A549 (cell line): ENCODE measurements around the gene MBD2. TPM values are rescaled to one million over a fixed set of nuclear protein-coding genes. Genes with fewer than 3 reads are reported as not detected.

Experiments
- ATAC-seq, 2 experiments: fragments of 200-7000 bp in 1 of 2; fragments of >200 bp in 1 of 2; cut with Nextera tagmentation in 1 of 2; cut with Tn5 transposase in 1 of 2; 3 replicates each; pipeline versions ENCODE4 v1.8.0 to v1.9.1; 2018 to 2020; ENCODE audit warnings: mild to moderate bottlenecking in 1 of 2, moderate library complexity in 1 of 2
- CTCF ChIA-PET: fragments of 300-600 bp; sonication (Branson Sonifier 250); formaldehyde crosslinking; extraction: SDS; loops from one replicate; lab custom pipeline; 2021; ENCODE audit warnings: antibody characterized with exemption, inconsistent platforms; lab: Yijun Ruan, JAX
- POLR2A ChIA-PET: fragments of 350-600 bp; formaldehyde crosslinking; extraction: SDS; loops from one replicate; lab custom pipeline; 2021; ENCODE audit warnings: antibody characterized with exemption, inconsistent platforms; lab: Yijun Ruan, JAX
- DNase-seq, 2 experiments: peaks; one replicate each; pipeline versions ENCODE4 v3.0.0 to v3.0.0-alpha.2; 2011 to 2016; ENCODE audit warnings: low read depth in 1 of 2, low spot score in 1 of 2
- FAIRE-seq: peaks from 2 replicates; lab custom pipeline; 2011; peaks lifted over from hg19 to GRCh38; lab: Jason Lieb, UNC
- H3K27ac ChIP-seq, 2 experiments: fragments of >200 bp; sonication (Bioruptor Twin); formaldehyde crosslinking; 3 replicates each; pipeline ENCODE4 v1.5.1; 2016 to 2017
- H3K4me1 ChIP-seq: fragments of >200 bp; sonication (Bioruptor Twin); formaldehyde crosslinking; 3 replicates; pipeline ENCODE4 v1.6.1; 2016
- H3K4me2 ChIP-seq: fragments of >200 bp; sonication (Bioruptor Twin); formaldehyde crosslinking; 3 replicates; pipeline ENCODE4 v1.6.1; 2016
- H3K4me3 ChIP-seq: fragments of >200 bp; sonication (Bioruptor Twin); formaldehyde crosslinking; 3 replicates; pipeline ENCODE4 v1.5.1; 2016
- H3K9me3 ChIP-seq: fragments of >200 bp; sonication (Bioruptor Twin); formaldehyde crosslinking; 3 replicates; pipeline ENCODE4 v1.6.1; 2016
- BCL3 ChIP-seq: fragments of >200 bp; sonication (Bioruptor Twin); formaldehyde crosslinking; IDR thresholded peaks from 3 replicates; pipeline ENCODE4 v1.6.1; 2016
- EHF ChIP-seq: fragments of 250-450 bp; sonication (Bioruptor Pico); IDR thresholded peaks from 2 replicates; pipeline ENCODE4 v1.5.0; 2020; ENCODE audit warnings: mild to moderate bottlenecking
- ELK1 ChIP-seq: fragments of 150-350 bp; IDR thresholded peaks from 2 replicates; pipeline ENCODE4 v1.6.1; 2014; ENCODE audit warnings: low read depth, mild to moderate bottlenecking, low read length
- EP300 ChIP-seq, 2 experiments: fragments of >200 bp; sonication (Bioruptor Twin); formaldehyde crosslinking; IDR thresholded peaks; 2 replicates in 1 of 2; 3 replicates in 1 of 2; pipeline ENCODE4 v1.6.1; 2016 to 2017
- ESRRA ChIP-seq: fragments of 150-350 bp; IDR thresholded peaks from 2 replicates; pipeline ENCODE4 v1.6.1; 2014; ENCODE audit warnings: mild to moderate bottlenecking, low read length, borderline replicate concordance
- FOSL2 ChIP-seq, 2 experiments: fragments of 450-650 bp in 1 of 2; fragments of >200 bp in 1 of 2; sonication (Bioruptor Twin) in 1 of 2; formaldehyde crosslinking; IDR thresholded peaks; 2 replicates each; pipeline versions ENCODE4 v1.5.0 to v1.6.1; 2016 to 2020; ENCODE audit warnings: mild to moderate bottlenecking in 1 of 2, moderate library complexity in 1 of 2
- FOXS1 ChIP-seq: fragments of 250-450 bp; sonication (Bioruptor Pico); IDR thresholded peaks from 2 replicates; pipeline ENCODE4 v1.5.0; 2020; ENCODE audit warnings: mild to moderate bottlenecking, moderate library complexity
- HOXA7 ChIP-seq: fragments of 250-450 bp; sonication (Bioruptor Pico); IDR thresholded peaks from 2 replicates; pipeline ENCODE4 v1.5.0; 2020; ENCODE audit warnings: mild to moderate bottlenecking, moderate library complexity
- HOXB13 ChIP-seq: fragments of 250-450 bp; sonication (Bioruptor Pico); IDR thresholded peaks from 2 replicates; pipeline ENCODE4 v1.5.0; 2020; ENCODE audit warnings: low read depth, mild to moderate bottlenecking, moderate library complexity
- NFE2L2 ChIP-seq: fragments of 150-350 bp; conservative IDR thresholded peaks from 2 replicates; pipeline ENCODE4 v1.6.1; 2014; ENCODE audit warnings: low read length
- PBX3 ChIP-seq: IDR thresholded peaks from 2 replicates; pipeline ENCODE4 v1.6.1; 2012
- RAD21 ChIP-seq, 2 experiments: fragments of >200 bp in 1 of 2; sonication (Bioruptor Twin) in 1 of 2; formaldehyde crosslinking in 1 of 2; IDR thresholded peaks in 1 of 2; conservative IDR thresholded peaks in 1 of 2; 2 replicates in 1 of 2; 3 replicates in 1 of 2; pipeline ENCODE4 v1.6.1; 2012 to 2018; ENCODE audit warnings: inconsistent platforms in 1 of 2
- RCOR1 ChIP-seq: fragments of 150-350 bp; IDR thresholded peaks from 2 replicates; pipeline ENCODE4 v1.6.1; 2014; ENCODE audit warnings: antibody characterized with exemption, low read length, low read depth
- REST ChIP-seq: fragments of 200-600 bp; sonication (generic); IDR thresholded peaks from 2 replicates; pipeline ENCODE4 v1.6.1; 2016; ENCODE audit warnings: antibody characterized with exemption, mild to moderate bottlenecking, moderate library complexity
- TP53 ChIP-seq: fragments of 250-450 bp; sonication (Bioruptor Pico); IDR thresholded peaks from 2 replicates; pipeline ENCODE4 v1.5.0; 2021; ENCODE audit warnings: mild to moderate bottlenecking, moderate library complexity
- ZNF302 ChIP-seq: fragments of 250-450 bp; sonication (Bioruptor Pico); IDR thresholded peaks from 2 replicates; pipeline ENCODE4 v1.9.0; 2021; ENCODE audit warnings: inconsistent platforms, mild to moderate bottlenecking, moderate library complexity
- WGBS: methylation state at CpG from one replicate; pipeline ENCODE4 v1.1.6; 2017; ENCODE audit errors: missing lambda C conversion rate; 5-methylcytosine and 5-hydroxymethylcytosine counted together
- polyA plus RNA-seq, 4 experiments: library from polyadenylated mRNA; depleted of rRNA in 3 of 4; stranded (reverse); fragments of >200 nt; fragmentation: RNase III in 1 of 4; extraction: RNeasy Plus Mini Kit Qiagen cat#74134 plus additional on column Dnase treatment in 1 of 4; gene quantifications; 2 replicates in 3 of 4; 3 replicates in 1 of 4; pipeline ENCODE4 v1.2.3, GENCODE V29; 2011 to 2017

The MBD2 gene
- polyA plus RNA-seq, 2 of the 4 experiments (the other 2 are of a cell fraction) = 43.4 to 48.2 TPM

GRCh38 chr18:54209471-54210180 is 14.8 kb downstream of the MBD2 start:
- H3K4me2 ChIP-seq = peak overlapping the region; percentile 31; the same call in 2 of the 3 replicates
- ChIA-PET POLR2A (no interaction called here), CTCF (interaction anchor here (0.6 kb wide), 1 partner anchor 42 kb away, joined by 3 read pairs; no protein-coding TSS in a partner anchor)
- no peak overlapping the region for H3K4me3 ChIP-seq
- TF ChIP-seq TP53 (no peak), ESRRA (no peak), FOSL2 (IDR thresholded peaks at IDR 0.05) (no peak), FOSL2 (CRISPR knock-in tag; IDR thresholded peaks at IDR 0.05) (no peak), RCOR1 (no peak), EHF (CRISPR knock-in tag) (no peak), FOXS1 (no peak)
- 70% methylated on average over 1 of the region's 1 CpG for WGBS
- H3K4me1 ChIP-seq = peaks cover 26% of the 10 kb centered on the region
- no peak overlapping the region for H3K27ac ChIP-seq
- DNase-seq (no peak), ATAC-seq (no peak), FAIRE-seq (no peak)
- no peaks in the 10 kb centered on the region for H3K9me3 ChIP-seq

- H3K9me3 ChIP-seq = no peaks in the 10 kb centered on the region
- H3K27ac ChIP-seq = no peak overlapping the region
- TF ChIP-seq BCL3 (no peak), RAD21 (conservative IDR thresholded peaks at IDR 0.05 in 1 of 2, IDR thresholded peaks at IDR 0.05 in 1 of 2) (no peak), ELK1 (no peak), EP300 (IDR thresholded peaks at IDR 0.05) (no peak), NFE2L2 (no peak), REST (no peak), ZNF302 (CRISPR knock-in tag) (no peak), HOXA7 (CRISPR knock-in tag) (no peak), PBX3 (no peak), HOXB13 (CRISPR knock-in tag) (no peak)
- ATAC-seq (no peak), DNase-seq (no peak), FAIRE-seq (no peak)
- H3K4me2 ChIP-seq = no peak overlapping the region
- POLR2A ChIA-PET = no interaction called here
- peaks cover 26% of the 10 kb centered on the region for H3K4me1 ChIP-seq
- WGBS = 93% methylated on average over 2 of the region's 2 CpGs
- CTCF ChIA-PET = interaction anchor here (1.1 kb wide), 1 partner anchor 16 kb away, joined by 4 read pairs; no protein-coding TSS in a partner anchor
- no peak overlapping the region for H3K4me3 ChIP-seq
Observed at GRCh38 chr18:54206447-54206846, 18.0 kb downstream of the MBD2 start.
